ENCODE measurements around the gene TPPP3. TPM values are rescaled to one million over a fixed set of nuclear protein-coding genes. Genes with fewer than 3 reads are reported as not detected.

TPPP3 gene
- total and polyA plus RNA-seq, 9 of the 15 experiments (the other 6 are each of a cell fraction or from before 2014, with no cell fraction given) = 0.13 to 0.50 (median 0.36) TPM; not detected in 2

- peaks cover 0 to 11% of the 10 kb centered on the region in 2 experiments; a peak in 1 of 5 replicates for H3K27me3 ChIP-seq (ENCODE audit: control insufficient read depth in 2 of 2, insufficient read depth in 2 of 2, low read length in 2 of 2)
- 6% methylated on average over 7 of the region's 7 CpGs for WGBS (ENCODE audit: insufficient coverage, low coverage, missing lambda C conversion rate)
- no peak overlapping the region for H3K4me3 ChIP-seq
- in situ Hi-C loops (cut with MboI) (no loop called here), intact Hi-C loops (cut with micrococcal nuclease) (loop anchor here (10.0 kb wide), 1 partner anchor 88 kb away; no protein-coding TSS in a partner anchor)
- DNase-seq (ENCODE audit: extremely low read depth in 1 of 4, low spot score in 3 of 4) = no peak
- no peaks in the 10 kb centered on the region for H3K36me3 ChIP-seq (ENCODE audit: control insufficient read depth, insufficient read depth, low read length)
- no peak overlapping the region for H3K27ac ChIP-seq (ENCODE audit: extremely low read depth, low read depth, low read length)
- ChIA-PET POLR2A (interaction anchor here (0.5 to 3.0 kb wide), 3 partner anchors 9 to 54 kb away, joined by 3 to 12 read pairs (median 3); no protein-coding TSS in a partner anchor), CTCF (ENCODE audit: low intra/inter-chr PET ratio) (interaction anchor here (1.1 kb wide), 1 partner anchor 94 kb away, joined by 3 read pairs; no protein-coding TSS in a partner anchor)
- no peaks in the 10 kb centered on the region for H3K9me3 ChIP-seq (replicated peaks; ENCODE audit: control insufficient read depth, insufficient read depth, low read depth, low read length)
- FAIRE-seq = no peak
- no TSS peak for BruUV-seq (replicated peaks)
- H3K9ac ChIP-seq (ENCODE audit: insufficient read depth in 1 of 2, low read depth in 2 of 2, low read length in 2 of 2) = no peak overlapping the region
- no peak overlapping the region for H2AFZ ChIP-seq (ENCODE audit: low read depth, low read length)
- ATAC-seq = no peak
- peaks cover 13% of the 10 kb centered on the region; the same call in 1 of the 2 replicates for H4K20me1 ChIP-seq (replicated peaks; ENCODE audit: control insufficient read depth, insufficient read depth, low read length)
- H3K9me1 ChIP-seq (ENCODE audit: control insufficient read depth, insufficient read depth, low read length) = no peaks in the 10 kb centered on the region
- H3K4me2 ChIP-seq (ENCODE audit: insufficient read depth, low read length) = no peak overlapping the region
- no peaks in the 10 kb centered on the region for H3K79me2 ChIP-seq (ENCODE audit: control insufficient read depth, insufficient read depth, low read length)
- H3K4me1 ChIP-seq (replicated peaks in 1 of 2; ENCODE audit: control insufficient read depth in 2 of 2, insufficient read depth in 2 of 2, low read length in 2 of 2) = peaks cover 7 to 22% of the 10 kb centered on the region in 2 experiments; a peak in 4 of 5 replicates
- no peak for TF ChIP-seq SIN3A (IDR thresholded peaks at IDR 0.05; ENCODE audit: borderline replicate concordance in 2 of 2, control insufficient read depth in 1 of 2, low read depth in 2 of 2, low read length in 2 of 2)
- TF ChIP-seq MXI1 (IDR thresholded peaks at IDR 0.05; ENCODE audit: low read depth, low read length) = no peak
- no peak for TF ChIP-seq E4F1 (CRISPR knock-in tag; IDR thresholded peaks at IDR 0.05; ENCODE audit: borderline replicate concordance)
- no peak for TF ChIP-seq MEF2D (tag; conservative IDR thresholded peaks at IDR 0.05; ENCODE audit: low read depth)
- TF ChIP-seq, protein P1, sequence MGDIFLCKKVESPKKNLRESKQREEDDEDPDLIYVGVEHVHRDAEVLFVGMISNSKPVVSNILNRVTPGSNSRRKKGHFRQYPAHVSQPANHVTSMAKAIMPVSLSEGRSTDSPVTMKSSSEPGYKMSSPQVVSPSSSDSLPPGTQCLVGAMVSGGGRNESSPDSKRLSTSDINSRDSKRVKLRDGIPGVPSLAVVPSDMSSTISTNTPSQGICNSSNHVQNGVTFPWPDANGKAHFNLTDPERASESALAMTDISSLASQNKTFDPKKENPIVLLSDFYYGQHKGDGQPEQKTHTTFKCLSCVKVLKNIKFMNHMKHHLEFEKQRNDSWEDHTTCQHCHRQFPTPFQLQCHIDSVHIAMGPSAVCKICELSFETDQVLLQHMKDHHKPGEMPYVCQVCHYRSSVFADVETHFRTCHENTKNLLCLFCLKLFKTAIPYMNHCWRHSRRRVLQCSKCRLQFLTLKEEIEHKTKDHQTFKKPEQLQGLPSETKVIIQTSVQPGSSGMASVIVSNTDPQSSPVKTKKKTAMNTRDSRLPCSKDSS (IDR thresholded peaks at IDR 0.05; ENCODE audit: low read depth, partially characterized antibody) = no peak
- TF ChIP-seq ZNF280B (CRISPR knock-in tag; IDR thresholded peaks at IDR 0.05) = no peak
- TF ChIP-seq CEBPB (tag; IDR thresholded peaks at IDR 0.05) = no peak
- no peak for TF ChIP-seq PHTF2 (CRISPR knock-in tag; IDR thresholded peaks at IDR 0.05)
- TF ChIP-seq GTF2A2 (tag; IDR thresholded peaks at IDR 0.05) = no peak
- no peak for TF ChIP-seq SMAD2 (IDR thresholded peaks at IDR 0.05; ENCODE audit: low read depth, low read length)
- TF ChIP-seq ZNF174 (CRISPR knock-in tag; IDR thresholded peaks at IDR 0.05) = no peak
- no peak for TF ChIP-seq EHMT2 (IDR thresholded peaks at IDR 0.05)
- no peak for TF ChIP-seq ILF3 (IDR thresholded peaks at IDR 0.05; ENCODE audit: borderline replicate concordance)
Measured at GRCh38 chr16:67426950-67427349, 33.7 kb upstream of the TPPP3 start.

Data from K562 (cell line).